GM19328 (cell line): Measurements from ENCODE around the gene RPLP1.

Experiments
- ATAC-seq: cut with Tn5 transposase; IDR thresholded peaks from one replicate; pipeline ENCODE4 v1.9.1; 2021; ENCODE audit warnings: mild to moderate bottlenecking, moderate library complexity; ENCODE audit not compliant: unreplicated experiment

The RPLP1 gene

GRCh38 chr15:69468241-69469121 is 15.9 kb downstream of the RPLP1 start:
- no peak for ATAC-seq

DNA sequence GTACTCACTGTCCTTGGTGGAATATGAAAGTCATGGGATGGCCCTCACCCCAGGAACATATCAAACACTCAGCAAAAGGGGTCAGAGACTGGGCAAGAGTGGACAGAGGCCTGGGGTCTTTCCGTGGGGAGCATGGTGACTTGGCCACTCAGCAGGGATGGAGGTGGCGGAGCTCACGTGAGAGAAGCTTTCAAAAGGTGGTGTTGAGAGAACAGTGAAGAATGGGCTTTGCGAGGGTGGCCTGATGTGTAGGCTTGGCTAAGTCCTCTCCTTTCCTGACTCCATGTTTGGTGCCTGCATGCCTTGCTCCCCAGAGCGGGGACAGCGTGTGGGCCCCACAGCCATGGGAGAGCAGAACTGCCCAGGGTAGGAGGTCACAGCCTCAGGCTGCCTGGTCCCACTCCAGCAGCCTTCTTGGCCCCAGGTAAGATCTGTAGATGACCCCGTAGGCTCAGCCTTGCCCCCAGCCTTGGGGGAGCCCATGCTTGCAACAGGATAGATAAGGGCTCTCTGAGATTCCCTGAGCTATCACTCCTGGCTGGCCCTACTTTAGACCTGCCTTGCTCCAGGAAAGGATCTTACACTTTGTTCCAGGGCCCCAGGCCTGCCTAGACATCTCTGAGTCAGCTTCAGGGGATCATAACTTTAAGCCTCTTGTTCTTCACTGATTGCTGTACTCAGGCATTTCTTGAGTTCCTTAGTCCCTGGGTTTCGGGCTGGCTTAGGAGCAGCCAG is 17.0 kb downstream of the RPLP1 start:
- ATAC-seq: no peak

GRCh38 chr15:69472046-69472445 is 19.4 kb downstream of the RPLP1 start:
- ATAC-seq: no peak

GRCh38 chr15:69472562-69472961 is 19.9 kb downstream of the RPLP1 start:
- no peak for ATAC-seq

- ATAC-seq: no peak
These were observed 21.7 kb downstream of the RPLP1 start for GRCh38 chr15:69474291-69474690.

- no peak for ATAC-seq
These were observed 22.3 kb downstream of the RPLP1 start for GRCh38 chr15:69474846-69475455.

GRCh38 chr15:69475769-69476358 is 23.2 kb downstream of the RPLP1 start:
- ATAC-seq: no peak

- ATAC-seq: no peak
These were observed 24.3 kb downstream of the RPLP1 start for GRCh38 chr15:69476704-69477473.

- no peak for ATAC-seq
These were observed 25.7 kb downstream of the RPLP1 start for GRCh38 chr15:69478259-69478781.

- ATAC-seq: no peak
These were observed 26.5 kb downstream of the RPLP1 start for GRCh38 chr15:69479081-69479480.

- no peak for ATAC-seq
These were observed 27.4 kb downstream of the RPLP1 start for GRCh38 chr15:69479971-69480370.

DNA sequence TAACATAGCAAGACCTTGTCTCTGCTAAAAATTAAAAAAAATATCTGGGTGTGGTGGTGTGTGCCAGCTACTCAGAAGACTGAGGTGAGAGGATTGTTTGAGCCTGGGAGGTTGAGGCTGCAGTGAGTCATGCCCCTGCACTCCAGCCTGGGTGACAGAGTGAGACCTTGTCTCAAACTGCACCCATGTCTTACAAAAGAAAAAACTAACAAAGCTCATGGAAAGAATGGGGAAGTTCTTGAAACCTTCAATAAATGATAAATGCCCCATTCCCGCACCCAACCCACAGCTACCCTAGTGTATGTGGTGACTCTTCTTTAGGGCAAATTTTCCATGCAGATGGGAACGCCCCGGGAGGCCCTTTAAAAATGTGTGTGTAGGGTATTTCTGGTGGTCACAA is 28.3 kb downstream of the RPLP1 start:
- no peak for ATAC-seq

GRCh38 chr15:69482686-69483256 is 30.2 kb downstream of the RPLP1 start:
- no peak for ATAC-seq

- no peak for ATAC-seq
These were observed 32.2 kb downstream of the RPLP1 start for GRCh38 chr15:69484837-69485236.

DNA sequence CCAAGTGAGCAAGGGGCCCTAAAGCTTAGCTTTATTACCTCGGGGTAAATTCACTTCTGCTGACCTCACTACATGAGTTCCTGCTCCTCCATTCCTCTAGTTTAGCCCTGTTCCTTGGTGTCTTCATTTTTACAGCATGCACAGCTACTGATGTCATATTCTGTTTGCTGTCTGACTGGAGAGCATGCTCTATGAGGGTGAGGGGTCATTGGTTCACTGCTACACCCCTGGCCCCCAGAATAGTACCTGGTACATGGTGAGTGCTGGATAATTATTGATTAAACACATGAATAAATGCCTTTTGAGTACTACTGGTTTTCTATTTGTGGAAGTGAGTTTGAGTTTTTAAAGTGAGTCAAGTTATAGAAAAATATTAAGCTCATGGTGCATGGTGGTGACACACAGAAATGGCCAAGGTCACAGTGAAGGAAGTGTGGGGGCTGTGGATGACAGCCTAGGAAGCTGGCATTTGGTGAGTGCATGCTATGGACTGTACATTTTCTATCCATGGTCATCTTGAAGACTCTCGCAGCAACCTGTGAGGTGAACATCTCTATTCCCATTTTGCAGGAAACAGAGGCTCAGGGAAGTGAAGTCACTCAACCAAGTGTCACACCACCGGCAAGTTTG is 34.0 kb downstream of the RPLP1 start:
- ATAC-seq: no peak

DNA sequence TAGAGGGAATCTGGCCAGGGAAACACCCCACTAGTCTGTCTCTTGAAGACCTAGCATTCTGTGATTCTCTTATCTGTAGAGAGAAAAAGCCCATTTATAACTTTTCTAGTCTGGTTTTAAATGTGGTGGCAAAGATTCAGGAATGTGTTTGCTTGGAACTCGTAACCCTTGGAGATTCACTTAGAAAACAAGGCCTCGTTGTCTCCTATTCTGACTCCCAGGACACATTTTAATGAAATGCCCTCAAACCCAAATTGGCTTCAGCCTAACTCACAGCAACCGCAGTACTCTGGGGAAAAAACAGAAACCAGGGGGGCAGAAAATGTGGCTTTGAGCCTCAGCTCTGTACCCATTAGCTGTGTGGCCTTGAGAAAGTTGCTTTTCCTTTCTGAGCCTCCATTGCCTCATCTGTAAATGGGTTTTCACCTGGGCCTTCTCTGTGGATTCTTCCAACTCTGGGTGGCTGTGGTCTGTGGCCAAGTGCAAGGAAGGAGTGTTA is 36.5 kb downstream of the RPLP1 start:
- ATAC-seq: no peak

- ATAC-seq: no peak
These were observed 37.9 kb downstream of the RPLP1 start for GRCh38 chr15:69490356-69491037.

- no peak for ATAC-seq
These were observed 38.5 kb downstream of the RPLP1 start for GRCh38 chr15:69491038-69491505.

- ATAC-seq: no peak
These were observed 40.8 kb downstream of the RPLP1 start for GRCh38 chr15:69493406-69493805.
